Adrenal gland (tissue), 12 donors: Measurements from ENCODE around the gene ATXN2. TPM values are rescaled to one million over a fixed set of nuclear protein-coding genes. Genes with fewer than 3 reads are reported as not detected.

Source experiments
- DNase-seq, 7 donors: peaks; one replicate each; pipeline ENCODE4 v3.0.0-alpha.2; 2019 to 2020
- H3K27ac ChIP-seq, 5 donors: fragments of 200-600 bp; sonication (generic) in 4 of 5; 1 replicate in 3 of 5; 2 replicates in 2 of 5; pipeline versions ENCODE4 v1.5.1 to v1.8.0; 2016 to 2020; ENCODE audit warnings: mild to moderate bottlenecking in 1 of 5
- H3K27me3 ChIP-seq: fragments of 200-600 bp; 2 replicates; pipeline ENCODE4 v1.8.0; 2021
- H3K36me3 ChIP-seq, 2 donors: fragments of 200-600 bp; replicated peaks in 1 of 2; 1 replicate in 1 of 2; 2 replicates in 1 of 2; pipeline versions ENCODE4 v1.5.1 to v1.8.0; 2018 to 2022
- H3K4me1 ChIP-seq, 2 donors: fragments of 200-600 bp; replicated peaks in 1 of 2; 1 replicate in 1 of 2; 2 replicates in 1 of 2; pipeline versions ENCODE4 v1.5.1 to v1.8.0; 2018 to 2021
- H3K4me3 ChIP-seq, 4 donors: fragments of 200-600 bp; sonication (generic) in 3 of 4; one replicate each; pipeline ENCODE4 v1.5.1; 2016 to 2018
- H3K9me3 ChIP-seq, 3 donors: fragments of 200-600 bp; sonication (generic) in 1 of 3; replicated peaks in 1 of 3; 1 replicate in 2 of 3; 2 replicates in 1 of 3; pipeline versions ENCODE4 v1.5.1 to v1.8.0; 2016 to 2021
- CTCF ChIP-seq, 6 experiments: fragments of 450-650 bp in 4 of 6; fragments of 200-600 bp in 2 of 6; sonication (generic) in 1 of 6; IDR thresholded peaks; 1 replicate in 5 of 6; 2 replicates in 1 of 6; pipeline versions ENCODE4 v1.5.1 to v1.8.0; 2016 to 2021; ENCODE audit warnings: antibody characterized with exemption in 6 of 6, mild to moderate bottlenecking in 2 of 6, moderate library complexity in 1 of 6
- POLR2A ChIP-seq, 2 donors: fragments of 450-650 bp; IDR thresholded peaks; one replicate each; pipeline ENCODE4 v1.6.1; 2017; ENCODE audit warnings: antibody characterized with exemption in 2 of 2, mild to moderate bottlenecking in 2 of 2, moderate library complexity in 1 of 2
- WGBS, 4 donors: extraction: QIAGEN DNeasy Blood & Tissue Kit in 2 of 4; methylation state at CpG; one replicate each; pipeline versions ENCODE4 v1.1.5 to v1.1.7; 2013 to 2017; 5-methylcytosine and 5-hydroxymethylcytosine counted together
- intact Hi-C, 2 donors: fragments of 100-400 bp; cut with DNase I; formaldehyde crosslinking; loops; one replicate each; pipeline versions ENCODE4 v1.14.1 to v1.15.0; 2022 to 2023
- polyA plus RNA-seq, 3 donors: library from polyadenylated mRNA; stranded (reverse); fragments of 200-250 nt in 2 of 3; fragments of 350-450 nt in 1 of 3; fragmentation: Illumina TruSeq in 1 of 3; extraction: RNeasy Lipid Tissue Mini Kit (QIAGEN cat#74804) in 1 of 3; gene quantifications; one replicate each; pipeline ENCODE4 v1.2.3, GENCODE V29; 2013 to 2014
- total RNA-seq, 9 donors: library from RNA; depleted of rRNA in 4 of 9; stranded (reverse); fragments of >200 nt in 4 of 9; fragments of 120-200 nt in 1 of 9; fragmentation: NEBNext Ultra II Directional in 1 of 9; extraction: Animal tissue kit (Norgen Biotek cat#: 25700) in 1 of 9; gene quantifications; one replicate each; pipeline versions ENCODE4 v1.1.0 to v1.2.4, GENCODE V29; 2013 to 2023
- donor health status: healthy with polysubstance abuse.
- donor health status: Bipolar disorder and iron deficiency.
- donor health status: DM: yes; HTN: yes; CAD: no.
- donor health status: DM: no; HTN: no; CAD: no.
- donor health status: DM: no; HTN: no; CAD: no.
- donor health status: DM: yes; HTN: yes; CAD: no.

The ATXN2 gene
- total and polyA plus RNA-seq, 12 donors = 31.0 to 241 (median 57.2) TPM

DNA sequence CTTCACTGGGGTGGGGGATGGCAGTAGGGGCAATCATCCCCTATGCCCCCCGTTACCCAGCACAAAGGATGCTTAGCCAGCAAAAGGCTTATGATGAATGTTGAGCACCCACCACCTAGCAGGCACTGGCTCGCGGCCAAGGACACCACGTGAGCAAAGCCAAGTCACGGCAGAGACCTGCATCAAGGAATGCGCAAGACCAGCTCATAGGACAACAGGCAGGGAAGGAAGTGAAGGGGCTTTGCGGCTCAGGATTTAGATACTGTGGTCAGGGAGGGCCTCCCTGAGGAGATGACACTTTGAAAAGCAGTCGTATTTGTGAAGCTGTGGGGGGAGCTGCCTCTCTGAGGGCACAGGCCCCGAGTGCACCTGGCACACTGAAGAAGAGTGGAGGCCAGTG lies 160.6 kb downstream of the ATXN2 start:
- H3K9me3 ChIP-seq = no peaks in the 10 kb centered on the region
- no peak overlapping the region for H3K4me3 ChIP-seq
- intact Hi-C loops = no loop called here
- H3K4me1 ChIP-seq = peaks cover 30 to 76% of the 10 kb centered on the region in 2 donors
- peak in 4 of 7 donors; percentile 49 to 82 (median 59) for DNase-seq
- no peaks in the 10 kb centered on the region for H3K27me3 ChIP-seq
- WGBS, 4 donors = 27 to 44% (median 35%) methylated on average over 9 of the region's 9 CpGs
- peak overlapping the region in 2 of 5 donors; percentile 30 to 84 for H3K27ac ChIP-seq
- H3K36me3 ChIP-seq = peaks cover 0 to 14% of the 10 kb centered on the region in 2 donors
- TF ChIP-seq CTCF (IDR thresholded peaks at IDR 0.05) (no peak), POLR2A (IDR thresholded peaks at IDR 0.05) (no peak)

DNA sequence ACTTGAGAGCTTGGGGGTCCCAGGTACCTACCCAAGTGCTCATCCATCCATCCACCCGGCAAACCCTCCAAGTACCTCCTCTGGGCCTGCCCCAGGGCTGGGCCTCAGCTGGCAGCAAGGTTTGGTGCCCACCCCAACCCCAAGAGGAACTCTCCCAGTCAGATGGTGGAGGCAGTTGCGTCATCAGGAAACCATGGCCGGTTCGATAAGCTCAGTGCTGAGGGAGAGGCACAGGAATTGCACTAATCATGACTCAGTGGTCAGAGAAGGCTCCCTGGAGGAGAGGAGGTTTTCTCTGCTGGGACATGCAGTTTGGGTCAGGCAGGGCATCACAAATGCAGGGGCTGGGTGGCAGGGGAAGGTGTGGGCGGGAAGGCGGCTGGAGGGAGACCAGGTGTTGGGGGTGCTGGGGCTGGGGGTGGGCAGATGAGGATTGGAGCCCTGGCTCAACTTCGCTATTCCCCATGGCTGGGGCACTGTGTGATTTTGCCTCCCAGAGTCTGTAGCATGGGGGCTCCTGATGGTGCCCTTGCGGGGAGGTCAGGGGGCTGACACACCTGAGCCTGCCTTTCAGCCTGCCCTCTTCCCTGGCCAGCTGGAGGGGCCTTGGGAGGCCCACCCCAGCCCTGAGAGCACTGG lies 161.2 kb downstream of the ATXN2 start:
- peak overlapping the region in 2 of 5 donors; percentile 30 to 84 for H3K27ac ChIP-seq
- peaks cover 34 to 80% of the 10 kb centered on the region in 2 donors for H3K4me1 ChIP-seq
- no peaks in the 10 kb centered on the region for H3K27me3 ChIP-seq
- peak in 6 of 7 donors; percentile 53 to 76 (median 64) for DNase-seq
- no peak overlapping the region for H3K4me3 ChIP-seq
- H3K9me3 ChIP-seq = no peaks in the 10 kb centered on the region
- H3K36me3 ChIP-seq = peaks cover 0 to 14% of the 10 kb centered on the region in 2 donors
- no peak for TF ChIP-seq CTCF (IDR thresholded peaks at IDR 0.05)
- no peak for TF ChIP-seq POLR2A (IDR thresholded peaks at IDR 0.05)
- WGBS, 4 donors = 55 to 96% (median 61%) methylated on average over 4 to 8 of the region's 8 CpGs
- intact Hi-C loops = no loop called here

DNA sequence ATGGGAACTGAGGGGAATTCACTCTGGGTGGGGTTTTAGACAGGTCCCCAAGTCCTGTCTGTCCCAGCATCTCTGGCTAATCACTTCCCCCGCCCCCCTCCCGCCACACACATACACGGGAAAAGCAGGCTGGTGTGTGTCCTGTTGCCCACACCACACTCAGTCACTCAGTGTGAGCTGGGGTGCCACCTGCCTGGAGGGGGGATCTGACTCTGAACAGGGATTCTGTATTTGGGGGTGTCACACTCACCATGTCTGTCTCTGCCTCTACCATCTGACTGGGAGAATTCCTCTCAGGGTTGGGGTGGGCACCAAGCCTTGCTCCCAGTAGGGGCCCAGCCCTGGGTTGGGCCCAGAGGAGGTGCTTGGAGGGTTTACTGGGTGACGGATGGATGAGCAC lies 162.3 kb downstream of the ATXN2 start:
- WGBS, 4 donors = 50 to 68% (median 63%) methylated on average over 2 to 4 of the region's 4 CpGs
- Histone ChIP-seq H3K4me3 (no peak overlapping the region), H3K27me3 (no peaks in the 10 kb centered on the region), H3K4me1 (peaks cover 34 to 84% of the 10 kb centered on the region in 2 donors), H3K36me3 (peaks cover 0 to 4% of the 10 kb centered on the region in 2 donors), H3K9me3 (no peaks in the 10 kb centered on the region), H3K27ac (peak overlapping the region in 2 of 5 donors; percentile 30 to 84)
- intact Hi-C loops = no loop called here
- TF ChIP-seq POLR2A (IDR thresholded peaks at IDR 0.05) = no peak
- no peak for TF ChIP-seq CTCF (IDR thresholded peaks at IDR 0.05)
- no peak for DNase-seq

DNA sequence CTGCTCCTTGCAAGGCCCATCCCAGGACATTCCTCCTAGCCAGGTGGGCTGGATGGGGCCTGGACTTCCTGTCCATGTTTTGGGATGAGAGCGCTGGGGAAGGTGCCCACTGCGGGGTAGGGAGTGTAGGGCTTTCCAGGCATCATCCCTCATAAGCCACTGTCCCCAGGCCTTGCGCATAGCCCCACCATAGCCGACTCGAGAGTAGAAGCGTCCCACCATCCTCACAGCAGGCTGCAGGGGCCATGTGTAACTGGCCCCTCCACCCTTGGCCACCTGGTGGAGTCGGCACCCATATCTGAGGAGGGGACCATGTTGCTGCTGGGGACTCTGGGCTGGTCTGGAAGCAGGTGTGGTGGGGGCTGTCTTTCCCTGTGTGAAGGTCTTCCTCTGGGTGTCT lies 162.8 kb downstream of the ATXN2 start:
- no peak for DNase-seq
- peaks cover 34 to 86% of the 10 kb centered on the region in 2 donors for H3K4me1 ChIP-seq
- H3K4me3 ChIP-seq = no peak overlapping the region
- H3K27me3 ChIP-seq = no peaks in the 10 kb centered on the region
- H3K36me3 ChIP-seq = no peaks in the 10 kb centered on the region
- peak overlapping the region in 2 of 5 donors; percentile 79 to 84 for H3K27ac ChIP-seq
- H3K9me3 ChIP-seq = no peaks in the 10 kb centered on the region
- intact Hi-C loops = no loop called here
- 85 to 88% (median 86%) methylated on average over 5 to 7 of the region's 7 CpGs for WGBS, 4 donors
- TF ChIP-seq CTCF (IDR thresholded peaks at IDR 0.05) (no peak), POLR2A (IDR thresholded peaks at IDR 0.05) (no peak)
